ENCODE data around the gene MYO18B.
"Not testable (repeated sequence)": the region's sequence is repeated elsewhere in the genome, so short reads cannot be mapped to it uniquely, and the experiment has no call there.

- TF ChIP-seq CTCF (optimal IDR thresholded peaks at IDR 0.05 in 1 of 3, IDR thresholded peaks at IDR 0.05 in 1 of 3, conservative IDR thresholded peaks at IDR 0.05 in 1 of 3; ENCODE audit: extremely low read depth in 1 of 3, insufficient read depth in 2 of 3, low read length in 3 of 3); EZH2 (IDR thresholded peaks at IDR 0.05; ENCODE audit: low read length): not testable (repeated sequence)
Observed at GRCh38 chr22:25984911-25985310, 242.9 kb downstream of the MYO18B start.

All from keratinocyte (primary cell).